ENCODE measurements around the gene THBS3. TPM values are rescaled to one million over a fixed set of nuclear protein-coding genes. Genes with fewer than 3 reads are reported as not detected.

The THBS3 gene
- total and polyA plus RNA-seq, 2 donors (not counting 1 experiment from before 2014, with no cell fraction given): 36.8 to 39.6 TPM

- TF ChIP-seq EZH2 (IDR thresholded peaks at IDR 0.05; ENCODE audit: low read length, missing control alignments) (no peak), CTCF (conservative IDR thresholded peaks at IDR 0.05 in 1 of 2, IDR thresholded peaks at IDR 0.05 in 1 of 2; ENCODE audit: low read depth in 1 of 2, low read length in 2 of 2) (no peak)
- no peak overlapping the region for H3K9ac ChIP-seq (ENCODE audit: insufficient read depth, low read length)
Observed at GRCh38 chr1:155186067-155186793, 21.5 kb downstream of the THBS3 start.

GRCh38 chr1:155185783-155186066 is 22.0 kb downstream of the THBS3 start:
- Histone ChIP-seq H3K4me1 (ENCODE audit: control insufficient read depth, extremely low read depth, insufficient read depth, low read length) (no peaks in the 10 kb centered on the region), H3K36me3 (ENCODE audit: control insufficient read depth, insufficient read depth, low read length) (peaks cover 5% of the 10 kb centered on the region), H3K79me2 (ENCODE audit: control insufficient read depth, insufficient read depth, low read length) (no peaks in the 10 kb centered on the region), H3K4me3 (replicated peaks in 1 of 4; ENCODE audit: control extremely low read depth in 1 of 4, insufficient read depth in 1 of 4, low read depth in 3 of 4, low read length in 4 of 4) (no peak overlapping the region), H2AFZ (ENCODE audit: low read length) (no peak overlapping the region), H3K27ac (ENCODE audit: insufficient read depth, low read length) (no peak overlapping the region), H3K9ac (ENCODE audit: insufficient read depth, low read length) (no peak overlapping the region), H3K4me2 (ENCODE audit: extremely low read depth, insufficient read depth, low read length) (no peak overlapping the region), H3K27me3 (ENCODE audit: control insufficient read depth, insufficient read depth, low read length) (no peaks in the 10 kb centered on the region), H3K9me3 (ENCODE audit: control insufficient read depth, insufficient read depth, low read depth, low read length) (no peaks in the 10 kb centered on the region), H4K20me1 (ENCODE audit: control insufficient read depth, extremely low read depth, insufficient read depth, low read length) (no peaks in the 10 kb centered on the region)
- no peak for TF ChIP-seq EZH2 (IDR thresholded peaks at IDR 0.05; ENCODE audit: low read length, missing control alignments)
- no peak for DNase-seq (ENCODE audit: low read depth in 2 of 2)

More at GRCh38 chr1:155186067-155186793, 21.5 kb downstream of the THBS3 start:
- H4K20me1 ChIP-seq (ENCODE audit: control insufficient read depth, extremely low read depth, insufficient read depth, low read length): no peaks in the 10 kb centered on the region
- H2AFZ ChIP-seq (ENCODE audit: low read length): no peak overlapping the region
- no peak overlapping the region for H3K27ac ChIP-seq (ENCODE audit: insufficient read depth, low read length)
- no peaks in the 10 kb centered on the region for H3K79me2 ChIP-seq (ENCODE audit: control insufficient read depth, insufficient read depth, low read length)
- no peaks in the 10 kb centered on the region for H3K9me3 ChIP-seq (ENCODE audit: control insufficient read depth, insufficient read depth, low read depth, low read length)
- H3K4me3 ChIP-seq (replicated peaks in 1 of 4; ENCODE audit: control extremely low read depth in 1 of 4, insufficient read depth in 1 of 4, low read depth in 3 of 4, low read length in 4 of 4): no peak overlapping the region
- H3K36me3 ChIP-seq (ENCODE audit: control insufficient read depth, insufficient read depth, low read length): peaks cover 5% of the 10 kb centered on the region
- no peak overlapping the region for H3K4me2 ChIP-seq (ENCODE audit: extremely low read depth, insufficient read depth, low read length)
- no peaks in the 10 kb centered on the region for H3K27me3 ChIP-seq (ENCODE audit: control insufficient read depth, insufficient read depth, low read length)
- DNase-seq (ENCODE audit: low read depth in 2 of 2): no peak
- H3K4me1 ChIP-seq (ENCODE audit: control insufficient read depth, extremely low read depth, insufficient read depth, low read length): no peaks in the 10 kb centered on the region

GRCh38 chr1:155184835-155185782 is 22.6 kb downstream of the THBS3 start:
- Histone ChIP-seq H3K27me3 (ENCODE audit: control insufficient read depth, insufficient read depth, low read length) (no peaks in the 10 kb centered on the region), H3K9me3 (ENCODE audit: control insufficient read depth, insufficient read depth, low read depth, low read length) (no peaks in the 10 kb centered on the region), H4K20me1 (ENCODE audit: control insufficient read depth, extremely low read depth, insufficient read depth, low read length) (no peaks in the 10 kb centered on the region), H3K4me1 (ENCODE audit: control insufficient read depth, extremely low read depth, insufficient read depth, low read length) (no peaks in the 10 kb centered on the region), H3K27ac (ENCODE audit: insufficient read depth, low read length) (no peak overlapping the region), H3K9ac (ENCODE audit: insufficient read depth, low read length) (no peak overlapping the region), H2AFZ (ENCODE audit: low read length) (no peak overlapping the region), H3K4me3 (replicated peaks in 1 of 4; ENCODE audit: control extremely low read depth in 1 of 4, insufficient read depth in 1 of 4, low read depth in 3 of 4, low read length in 4 of 4) (no peak overlapping the region), H3K79me2 (ENCODE audit: control insufficient read depth, insufficient read depth, low read length) (no peaks in the 10 kb centered on the region), H3K36me3 (ENCODE audit: control insufficient read depth, insufficient read depth, low read length) (peaks cover 5% of the 10 kb centered on the region), H3K4me2 (ENCODE audit: extremely low read depth, insufficient read depth, low read length) (no peak overlapping the region)
- TF ChIP-seq CTCF (conservative IDR thresholded peaks at IDR 0.05 in 1 of 2, IDR thresholded peaks at IDR 0.05 in 1 of 2; ENCODE audit: low read depth in 1 of 2, low read length in 2 of 2): no peak
- DNase-seq (ENCODE audit: low read depth in 2 of 2): no peak

Measured in fibroblast of lung (primary cell).